ENCODE measurements around the gene TBC1D1.

GRCh38 chr4:37999000-37999716 lies 108.3 kb downstream of the TBC1D1 start:
- TF ChIP-seq CTCF (IDR thresholded peaks at IDR 0.05): no peak
- TF ChIP-seq POLR2A (IDR thresholded peaks at IDR 0.05): no peak

Data from body of pancreas (tissue), 4 donors.